HepG2 (cell line): Measurements from ENCODE around the gene CABP4.

ENCODE experiments used
- CHD2 ChIP-seq: IDR thresholded peaks from 2 replicates; pipeline ENCODE4 v1.6.1; 2011; ENCODE audit warnings: low read depth, low read length, improper control_type of control experiment
- ZNF546 ChIP-seq: sonication (generic); formaldehyde crosslinking; conservative IDR thresholded peaks from 2 replicates; pipeline ENCODE4 v1.8.1; 2023; ENCODE audit warnings: mild to moderate bottlenecking, missing genetic modification reagents
- TF ChIP-seq, protein P1 (sequence below): sonication (generic); formaldehyde crosslinking; IDR thresholded peaks from 2 replicates; pipeline ENCODE4 v1.9.0; 2022; ENCODE audit warnings: missing genetic modification reagents, mild to moderate bottlenecking, borderline replicate concordance

- TF ChIP-seq ZNF546 (CRISPR knock-in tag) (no peak), CHD2 (no peak)
- TF ChIP-seq, protein P1, sequence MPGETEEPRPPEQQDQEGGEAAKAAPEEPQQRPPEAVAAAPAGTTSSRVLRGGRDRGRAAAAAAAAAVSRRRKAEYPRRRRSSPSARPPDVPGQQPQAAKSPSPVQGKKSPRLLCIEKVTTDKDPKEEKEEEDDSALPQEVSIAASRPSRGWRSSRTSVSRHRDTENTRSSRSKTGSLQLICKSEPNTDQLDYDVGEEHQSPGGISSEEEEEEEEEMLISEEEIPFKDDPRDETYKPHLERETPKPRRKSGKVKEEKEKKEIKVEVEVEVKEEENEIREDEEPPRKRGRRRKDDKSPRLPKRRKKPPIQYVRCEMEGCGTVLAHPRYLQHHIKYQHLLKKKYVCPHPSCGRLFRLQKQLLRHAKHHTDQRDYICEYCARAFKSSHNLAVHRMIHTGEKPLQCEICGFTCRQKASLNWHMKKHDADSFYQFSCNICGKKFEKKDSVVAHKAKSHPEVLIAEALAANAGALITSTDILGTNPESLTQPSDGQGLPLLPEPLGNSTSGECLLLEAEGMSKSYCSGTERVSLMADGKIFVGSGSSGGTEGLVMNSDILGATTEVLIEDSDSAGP: no peak
Observed at GRCh38 chr11:67437082-67437808, 17.9 kb upstream of the CABP4 start, which contains the start of gene PTPRCAP.
